Mucosa of rectum (tissue), 2 donors: Measurements from ENCODE around the gene GALC.

Source experiments
- H3K27ac ChIP-seq, 2 donors: one replicate each; pipeline ENCODE4 v1.7.0; 2013; ENCODE audit warnings: inconsistent platforms in 2 of 2, low read depth in 2 of 2, low read length in 2 of 2
- H3K27me3 ChIP-seq, 2 donors: one replicate each; pipeline ENCODE4 v1.7.0; 2013; ENCODE audit warnings: low read length in 2 of 2; ENCODE audit not compliant: control insufficient read depth in 2 of 2, insufficient read depth in 2 of 2
- H3K36me3 ChIP-seq, 2 donors: one replicate each; pipeline ENCODE4 v1.7.0; 2013; ENCODE audit warnings: low read length in 2 of 2; ENCODE audit not compliant: control insufficient read depth in 2 of 2, insufficient read depth in 2 of 2
- H3K4me1 ChIP-seq, 2 donors: one replicate each; pipeline ENCODE4 v1.7.0; 2013; ENCODE audit warnings: low read length in 2 of 2, mild to moderate bottlenecking in 1 of 2; ENCODE audit not compliant: control insufficient read depth in 2 of 2, insufficient read depth in 2 of 2
- H3K4me3 ChIP-seq, 2 donors: one replicate each; pipeline ENCODE4 v1.7.0; 2013; ENCODE audit warnings: low read length in 2 of 2
- H3K9ac ChIP-seq, 2 donors: one replicate each; pipeline ENCODE4 v1.7.0; 2013; ENCODE audit warnings: low read length in 2 of 2, low read depth in 1 of 2, mild to moderate bottlenecking in 1 of 2
- H3K9me3 ChIP-seq, 2 donors: one replicate each; pipeline ENCODE4 v1.7.0; 2013; ENCODE audit warnings: low read length in 2 of 2; ENCODE audit not compliant: control insufficient read depth in 2 of 2
- donor health status: healthy.
- donor health status: Normal muscosa, but diverticular disease.

Gene GALC

DNA sequence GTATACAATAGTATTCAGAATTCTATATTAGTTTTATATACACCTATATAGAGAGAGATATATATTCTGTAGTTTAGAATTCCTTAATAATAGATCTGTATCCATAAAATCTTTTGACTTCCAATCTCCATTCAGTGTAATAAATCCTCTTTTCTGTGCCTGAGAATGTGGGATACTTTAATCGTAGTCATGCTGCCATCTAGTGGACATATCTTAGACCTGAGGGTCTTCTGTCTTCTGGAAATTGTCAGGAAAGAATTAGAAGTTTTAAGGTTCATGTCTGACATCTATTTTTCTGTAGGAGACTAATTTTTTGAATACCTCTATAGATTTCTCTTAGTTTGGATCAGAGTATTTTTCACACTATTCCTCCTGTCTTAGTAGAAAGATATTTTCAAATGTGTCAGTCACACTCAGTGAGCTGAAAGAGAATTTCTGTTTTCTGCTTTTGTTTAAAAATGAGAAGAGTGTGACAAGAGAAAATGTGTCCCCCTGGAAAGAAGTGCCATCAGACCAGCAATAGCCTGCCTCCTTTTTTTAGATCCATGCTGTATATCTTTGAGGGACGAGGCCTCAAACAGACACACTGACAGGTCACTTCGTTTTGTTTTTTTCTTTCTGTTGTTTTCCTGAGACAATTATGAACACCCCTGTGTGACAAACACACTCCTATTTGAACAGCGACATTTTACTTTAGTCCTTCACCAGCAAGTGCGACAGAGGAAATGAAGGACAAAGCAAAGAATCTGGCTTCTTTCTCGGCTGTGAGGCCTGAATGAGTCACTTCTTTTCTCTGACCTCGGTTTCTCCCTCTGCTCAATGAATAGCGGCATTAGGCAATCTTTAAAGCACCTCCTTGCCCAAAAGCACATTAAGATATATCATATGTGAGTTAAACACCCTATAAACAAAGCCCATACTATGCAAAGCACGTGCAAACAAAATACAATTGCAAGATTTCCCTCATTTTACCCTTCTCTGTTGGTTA, 96.3 kb downstream of the GALC start:
- no peaks in the 10 kb centered on the region for H3K36me3 ChIP-seq
- H3K4me1 ChIP-seq, result no peaks in the 10 kb centered on the region
- peaks cover 3 to 5% of the 10 kb centered on the region in 2 donors for H3K27me3 ChIP-seq
- no peak overlapping the region for H3K27ac ChIP-seq
- no peak overlapping the region for H3K9ac ChIP-seq
- H3K9me3 ChIP-seq, result no peaks in the 10 kb centered on the region
- H3K4me3 ChIP-seq, result no peak overlapping the region

DNA sequence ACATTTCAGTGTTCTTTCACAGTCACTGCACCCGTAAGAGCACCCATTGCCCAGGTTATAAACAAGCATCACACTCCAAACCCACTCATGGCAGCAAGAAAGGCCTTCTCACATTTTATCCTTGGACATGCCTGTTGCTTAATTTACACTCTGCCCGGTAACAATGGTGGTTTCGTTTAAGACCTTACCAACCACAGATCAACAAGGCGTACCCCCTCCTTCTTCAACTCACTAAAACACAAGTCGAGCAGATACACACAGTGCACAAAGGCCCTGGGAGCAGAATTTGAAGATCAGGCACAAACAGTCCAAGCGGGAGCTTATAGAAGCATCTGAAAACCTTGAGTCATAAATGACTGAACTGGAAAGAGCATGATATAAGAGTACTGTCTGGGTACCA, 98.1 kb downstream of the GALC start:
- H3K9me3 ChIP-seq, result no peaks in the 10 kb centered on the region
- H3K9ac ChIP-seq, result no peak overlapping the region
- H3K4me3 ChIP-seq, result no peak overlapping the region
- H3K36me3 ChIP-seq, result no peaks in the 10 kb centered on the region
- H3K27ac ChIP-seq, result no peak overlapping the region
- no peaks in the 10 kb centered on the region for H3K4me1 ChIP-seq
- peaks cover 3 to 5% of the 10 kb centered on the region in 2 donors for H3K27me3 ChIP-seq

DNA sequence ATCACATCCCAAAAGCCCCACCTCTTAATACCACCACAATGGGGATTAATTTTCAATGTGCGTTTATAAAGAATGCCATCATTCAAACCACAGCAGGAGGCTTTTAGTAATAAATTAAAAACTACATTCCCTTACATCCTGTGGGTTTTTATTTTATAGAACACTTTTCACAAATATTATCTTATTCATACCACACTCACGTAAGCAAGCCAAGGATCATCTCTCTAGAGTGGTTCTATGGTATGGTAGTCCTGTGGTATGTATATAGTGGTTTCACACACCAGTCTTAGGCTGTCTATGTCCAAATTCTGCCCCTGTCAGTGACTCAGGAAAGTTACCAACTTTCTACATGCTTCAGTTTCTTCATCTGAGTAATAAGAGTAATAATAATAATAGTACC, 100.2 kb downstream of the GALC start:
- Histone ChIP-seq H3K4me1 (no peaks in the 10 kb centered on the region), H3K9ac (no peak overlapping the region), H3K4me3 (no peak overlapping the region), H3K9me3 (no peaks in the 10 kb centered on the region), H3K36me3 (no peaks in the 10 kb centered on the region), H3K27me3 (peaks cover 0 to 2% of the 10 kb centered on the region in 2 donors), H3K27ac (no peak overlapping the region)

DNA sequence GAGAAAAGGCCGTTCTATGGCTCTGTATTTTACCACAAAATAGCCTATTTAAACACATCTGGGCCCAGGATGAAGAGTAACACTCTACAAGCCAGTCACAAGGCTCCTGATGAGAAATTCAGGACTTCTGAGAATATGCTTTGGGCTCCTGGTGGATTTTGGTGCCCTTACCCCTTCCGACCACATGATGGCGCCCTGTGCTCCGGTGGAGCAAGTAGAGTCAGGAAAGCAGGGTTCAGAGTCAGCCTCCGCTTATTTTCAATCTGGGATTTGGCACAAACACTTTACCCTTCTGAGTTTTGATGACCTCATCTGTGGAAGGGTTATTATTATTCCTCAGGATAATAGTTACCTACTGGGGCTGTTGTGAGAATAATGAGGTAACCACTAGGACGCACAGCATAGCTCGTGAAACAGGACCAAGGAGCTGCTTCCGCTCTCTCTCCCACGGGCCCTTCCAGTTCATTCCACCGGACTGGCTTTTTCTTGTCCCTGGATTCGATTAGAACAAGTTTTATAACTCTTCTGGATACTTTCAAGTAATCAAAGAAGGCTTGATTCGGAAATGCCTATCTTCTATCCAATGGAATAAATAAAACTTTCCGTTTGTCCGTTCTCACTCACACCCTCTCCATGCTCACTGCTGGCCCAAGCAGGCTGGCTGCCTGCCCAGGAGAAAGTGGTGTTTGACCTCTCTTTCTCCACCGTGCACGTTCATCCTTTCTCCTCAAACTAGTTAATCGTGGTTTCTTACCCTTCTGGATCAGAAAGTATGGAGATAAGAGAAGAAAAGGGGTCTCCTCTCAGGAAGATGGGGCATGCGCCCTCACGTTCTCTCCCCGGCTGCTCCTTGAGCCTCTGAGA, 104.6 kb downstream of the GALC start:
- no peaks in the 10 kb centered on the region for H3K27me3 ChIP-seq
- H3K36me3 ChIP-seq, result no peaks in the 10 kb centered on the region
- no peak overlapping the region for H3K27ac ChIP-seq
- H3K9ac ChIP-seq, result no peak overlapping the region
- H3K4me3 ChIP-seq, result no peak overlapping the region
- no peaks in the 10 kb centered on the region for H3K4me1 ChIP-seq
- H3K9me3 ChIP-seq, result no peaks in the 10 kb centered on the region

- Histone ChIP-seq H3K27ac (no peak overlapping the region), H3K27me3 (no peaks in the 10 kb centered on the region), H3K36me3 (no peaks in the 10 kb centered on the region), H3K9me3 (no peaks in the 10 kb centered on the region), H3K4me1 (no peaks in the 10 kb centered on the region), H3K4me3 (no peak overlapping the region), H3K9ac (no peak overlapping the region)
Measured at GRCh38 chr14:87883750-87884149, 109.2 kb downstream of the GALC start.
